Trophoblast cell (in vitro differentiated cells and primary cell): Measurements from ENCODE around the gene KRT78.
A peak's percentile ranks its signal among the peaks of the same experiment; 100 is the strongest.

Experiments used
- DNase-seq, 2 donors: peaks; one replicate each; pipeline ENCODE4 v3.0.0-alpha.2; 2016
- H2AFZ ChIP-seq: 2 replicates; pipeline ENCODE4 v1.6.1; 2013; ENCODE audit warnings: low read length, moderate library complexity, mild to moderate bottlenecking; ENCODE audit not compliant: insufficient read depth, poor library complexity
- H2AK5ac ChIP-seq: 2 replicates; pipeline ENCODE4 v1.6.1; 2013; ENCODE audit warnings: mild to moderate bottlenecking, low read length
- H2BK120ac ChIP-seq: 2 replicates; pipeline ENCODE4 v1.6.1; 2013; ENCODE audit warnings: low read length, mild to moderate bottlenecking, moderate library complexity; ENCODE audit not compliant: insufficient read depth, poor library complexity
- H2BK12ac ChIP-seq: 2 replicates; pipeline ENCODE4 v1.6.1; 2013; ENCODE audit warnings: mild to moderate bottlenecking, low read length, moderate library complexity
- H2BK5ac ChIP-seq: 2 replicates; pipeline ENCODE4 v1.6.1; 2013; ENCODE audit warnings: low read length, low read depth, moderate library complexity, mild to moderate bottlenecking; ENCODE audit not compliant: poor library complexity
- H3K14ac ChIP-seq: 2 replicates; pipeline ENCODE4 v1.6.1; 2013; ENCODE audit warnings: mild to moderate bottlenecking, low read length
- H3K18ac ChIP-seq: 2 replicates; pipeline ENCODE4 v1.6.1; 2013; ENCODE audit warnings: mild to moderate bottlenecking, low read length
- H3K23ac ChIP-seq: 2 replicates; pipeline ENCODE4 v1.6.1; 2013; ENCODE audit warnings: low read length
- H3K27ac ChIP-seq: 2 replicates; pipeline ENCODE4 v1.5.1; 2013; ENCODE audit warnings: low read depth, mild to moderate bottlenecking, inconsistent platforms, low read length, moderate library complexity
- H3K27me3 ChIP-seq: 2 replicates; pipeline ENCODE4 v1.6.1; 2013; ENCODE audit warnings: inconsistent platforms, mild to moderate bottlenecking, low read length, moderate library complexity; ENCODE audit not compliant: insufficient read depth
- H3K36me3 ChIP-seq, 2 experiments: 1 replicate in 1 of 2; 2 replicates in 1 of 2; pipeline ENCODE4 v1.6.1; 2013; ENCODE audit warnings: low read length in 2 of 2, mild to moderate bottlenecking in 2 of 2, moderate library complexity in 1 of 2; ENCODE audit not compliant: insufficient read depth in 2 of 2, control insufficient read depth in 1 of 2
- H3K4ac ChIP-seq: 2 replicates; pipeline ENCODE4 v1.6.1; 2013; ENCODE audit warnings: low read depth, mild to moderate bottlenecking, low read length, moderate library complexity
- H3K4me1 ChIP-seq, 2 experiments: 1 replicate in 1 of 2; 2 replicates in 1 of 2; pipeline ENCODE4 v1.6.1; 2013; ENCODE audit warnings: low read length in 2 of 2, mild to moderate bottlenecking in 2 of 2, moderate library complexity in 1 of 2; ENCODE audit not compliant: insufficient read depth in 2 of 2, control insufficient read depth in 1 of 2
- H3K4me2 ChIP-seq: 2 replicates; pipeline ENCODE4 v1.6.1; 2013; ENCODE audit warnings: inconsistent platforms, mild to moderate bottlenecking, low read length, moderate library complexity
- H3K4me3 ChIP-seq: 2 replicates; pipeline ENCODE4 v1.5.1; 2013; ENCODE audit warnings: mild to moderate bottlenecking, low read depth, low read length, inconsistent platforms
- H3K79me1 ChIP-seq: one replicate; pipeline ENCODE4 v1.6.1; 2013; ENCODE audit warnings: low read length
- H3K79me2 ChIP-seq: 2 replicates; pipeline ENCODE4 v1.6.1; 2013; ENCODE audit warnings: low read length, mild to moderate bottlenecking; ENCODE audit not compliant: control insufficient read depth, insufficient read depth, poor library complexity
- H3K9ac ChIP-seq: 2 replicates; pipeline ENCODE4 v1.6.1; 2013; ENCODE audit warnings: mild to moderate bottlenecking, low read length
- H3K9me3 ChIP-seq: 2 replicates; pipeline ENCODE4 v1.6.1; 2013; ENCODE audit warnings: low read depth, mild to moderate bottlenecking, control low read depth, inconsistent platforms, low read length; ENCODE audit not compliant: insufficient read depth
- H4K12ac ChIP-seq: 2 replicates; pipeline ENCODE4 v1.6.1; 2013; ENCODE audit warnings: low read depth, mild to moderate bottlenecking, low read length, moderate library complexity
- H4K8ac ChIP-seq: 2 replicates; pipeline ENCODE4 v1.6.1; 2013; ENCODE audit warnings: low read depth, mild to moderate bottlenecking, low read length, moderate library complexity
- H4K91ac ChIP-seq: one replicate; pipeline ENCODE4 v1.6.1; 2013; ENCODE audit warnings: low read depth, mild to moderate bottlenecking, low read length, moderate library complexity
- WGBS: extraction: QIAGEN DNeasy Blood & Tissue Kit; methylation state at CpG from one replicate; pipeline ENCODE4 v1.1.7; 2013; ENCODE audit warnings: missing lambda C conversion rate; ENCODE audit not compliant: insufficient read length, insufficient coverage; ENCODE audit errors: extremely low coverage; 5-methylcytosine and 5-hydroxymethylcytosine counted together

Gene KRT78

DNA sequence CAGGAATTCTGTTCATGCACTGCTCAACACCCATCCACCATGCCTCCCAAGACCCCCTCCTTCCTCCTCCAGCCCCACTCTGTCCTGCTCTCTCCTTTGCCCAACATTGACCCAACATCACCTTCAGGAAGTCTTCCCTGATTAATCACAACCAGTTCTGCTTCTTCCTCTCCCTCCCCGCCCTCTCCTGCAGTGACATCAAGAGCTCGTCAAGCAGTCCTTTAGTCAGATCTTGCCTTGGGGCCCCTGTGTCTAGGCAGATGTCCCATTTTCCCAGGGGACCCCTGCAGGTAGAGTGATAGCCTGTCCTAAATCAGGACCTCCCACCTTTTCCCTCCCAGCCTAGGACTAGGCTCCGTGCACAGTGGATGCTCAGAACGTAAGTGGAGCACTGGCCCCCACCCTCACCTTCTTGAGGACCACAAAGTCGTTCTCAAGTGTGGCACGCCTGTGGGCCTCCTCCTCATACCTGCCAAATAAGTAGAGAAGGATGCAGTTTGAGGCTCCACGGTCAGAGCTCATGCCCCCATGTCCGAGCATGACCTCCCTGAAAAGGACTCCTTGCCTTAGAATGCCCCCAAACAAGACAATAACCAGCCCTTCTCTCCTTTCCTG, 2.3 kb downstream of the KRT78 start:
- Histone ChIP-seq H3K9ac (no peak overlapping the region), H3K36me3 (no peaks in the 10 kb centered on the region), H3K4me2 (no peak overlapping the region), H3K18ac (no peak overlapping the region), H2BK12ac (no peak overlapping the region), H4K12ac (no peak overlapping the region), H3K9me3 (peaks cover 3% of the 10 kb centered on the region), H2BK5ac (no peak overlapping the region), H3K4ac (no peak overlapping the region), H2AK5ac (no peak overlapping the region), H4K8ac (no peak overlapping the region), H2BK120ac (no peak overlapping the region), H3K23ac (no peak overlapping the region), H3K4me3 (no peak overlapping the region), H3K14ac (no peak overlapping the region), H2AFZ (no peak overlapping the region), H3K79me2 (no peaks in the 10 kb centered on the region), H3K4me1 (peaks cover 4 to 6% of the 10 kb centered on the region in 2 experiments), H3K27me3 (no peaks in the 10 kb centered on the region), H4K91ac (no peak overlapping the region), H3K27ac (no peak overlapping the region), H3K79me1 (no peaks in the 10 kb centered on the region)
- peak; percentile 44 to 68 for DNase-seq
- WGBS: no CpG with 5 or more reads among the region's 8 CpGs

- Histone ChIP-seq H3K79me1 (no peaks in the 10 kb centered on the region), H3K9me3 (peaks cover 3% of the 10 kb centered on the region), H3K79me2 (no peaks in the 10 kb centered on the region), H2BK12ac (no peak overlapping the region), H3K27me3 (no peaks in the 10 kb centered on the region), H3K9ac (no peak overlapping the region), H3K4me2 (no peak overlapping the region), H2AK5ac (no peak overlapping the region), H3K36me3 (no peaks in the 10 kb centered on the region), H4K91ac (no peak overlapping the region), H3K4ac (no peak overlapping the region), H2BK5ac (no peak overlapping the region), H4K12ac (no peak overlapping the region), H3K4me3 (no peak overlapping the region), H3K14ac (no peak overlapping the region), H3K27ac (no peak overlapping the region), H2AFZ (no peak overlapping the region), H2BK120ac (no peak overlapping the region), H3K18ac (no peak overlapping the region), H3K23ac (no peak overlapping the region), H4K8ac (no peak overlapping the region), H3K4me1 (peaks cover 4 to 6% of the 10 kb centered on the region in 2 experiments)
- DNase-seq: peak in 1 of 2 donors; percentile 9
- no CpG with 5 or more reads among the region's 1 CpG for WGBS
Observed at GRCh38 chr12:52845946-52846345, 2.8 kb downstream of the KRT78 start.

DNA sequence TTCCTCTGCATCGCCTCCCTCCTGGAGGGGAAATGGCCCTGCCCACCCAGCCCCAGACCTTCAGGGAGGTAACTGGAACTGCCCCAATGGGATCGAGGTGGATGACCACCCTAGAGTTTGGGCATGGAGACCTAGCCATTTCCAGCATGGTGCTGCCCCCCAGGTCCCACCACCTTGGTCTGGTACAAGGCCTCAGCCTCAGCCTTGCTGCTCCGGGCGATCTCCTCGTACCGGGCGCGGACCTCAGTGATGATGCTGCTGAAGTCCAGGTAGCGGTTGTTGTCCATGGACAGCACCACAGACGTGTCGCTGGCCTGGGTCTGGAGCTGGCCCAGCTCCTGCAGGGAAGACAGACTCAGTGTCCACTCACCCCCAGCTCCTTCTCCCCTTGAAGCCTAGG, 4.4 kb downstream of the KRT78 start:
- H4K91ac ChIP-seq: no peak overlapping the region
- H3K79me1 ChIP-seq: no peaks in the 10 kb centered on the region

DNA sequence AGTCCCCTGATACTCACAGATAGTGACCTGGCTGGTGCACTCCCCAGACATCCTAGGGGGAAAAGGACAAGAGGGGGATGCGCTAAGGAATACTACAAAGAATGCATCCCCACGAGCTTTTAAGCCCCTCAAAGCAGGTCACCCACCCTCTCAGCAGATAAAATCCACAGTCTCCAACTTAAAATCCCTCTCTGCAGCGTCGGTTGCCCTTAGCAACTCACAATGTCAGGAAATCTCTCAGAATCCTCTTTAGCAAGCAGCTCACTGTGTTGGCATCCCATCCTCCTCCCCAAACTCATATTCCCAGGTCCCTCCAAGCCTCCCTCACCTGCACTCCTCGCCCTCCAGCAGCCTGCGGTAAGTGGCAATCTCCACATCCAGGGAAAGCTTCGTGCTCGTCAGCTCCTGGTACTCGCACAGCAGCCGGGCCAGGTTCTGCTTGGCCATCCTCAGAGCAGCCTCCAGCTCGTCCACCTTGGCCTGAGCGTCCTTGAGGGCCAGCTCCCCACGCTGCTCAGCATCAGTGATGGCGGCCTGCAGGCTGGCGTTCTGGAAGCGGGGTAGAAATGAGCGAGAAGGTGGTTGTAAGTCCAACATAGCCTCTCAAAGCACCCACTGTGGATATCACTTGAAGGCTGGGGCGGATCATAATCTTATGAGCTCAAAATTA, 9.2 kb downstream of the KRT78 start:
- no peak overlapping the region for H3K14ac ChIP-seq
- H3K9me3 ChIP-seq: peaks cover 4% of the 10 kb centered on the region
- no CpG with 5 or more reads among the region's 18 CpGs for WGBS
- H2AK5ac ChIP-seq: no peak overlapping the region
- no peak for DNase-seq
- H2BK12ac ChIP-seq: no peak overlapping the region
- H3K79me1 ChIP-seq: no peaks in the 10 kb centered on the region
- H3K79me2 ChIP-seq: no peaks in the 10 kb centered on the region
- no peak overlapping the region for H2BK5ac ChIP-seq
- H2BK120ac ChIP-seq: no peak overlapping the region
- H4K91ac ChIP-seq: no peak overlapping the region
- H2AFZ ChIP-seq: no peak overlapping the region
- H3K27me3 ChIP-seq: no peaks in the 10 kb centered on the region
- no peak overlapping the region for H4K12ac ChIP-seq
- H3K23ac ChIP-seq: no peak overlapping the region
- H3K4me3 ChIP-seq: no peak overlapping the region
- H3K18ac ChIP-seq: no peak overlapping the region
- H4K8ac ChIP-seq: no peak overlapping the region
- no peak overlapping the region for H3K9ac ChIP-seq
- H3K27ac ChIP-seq: no peak overlapping the region
- peaks cover 3 to 4% of the 10 kb centered on the region in 2 experiments for H3K4me1 ChIP-seq
- H3K4me2 ChIP-seq: no peak overlapping the region
- no peak overlapping the region for H3K4ac ChIP-seq
- H3K36me3 ChIP-seq: no peaks in the 10 kb centered on the region

More for the DNA sequence above, 4.4 kb downstream of the KRT78 start:
- Histone ChIP-seq H3K4me2 (no peak overlapping the region), H2AFZ (no peak overlapping the region), H2AK5ac (no peak overlapping the region), H3K18ac (no peak overlapping the region), H3K36me3 (no peaks in the 10 kb centered on the region), H3K4me1 (peaks cover 4 to 6% of the 10 kb centered on the region in 2 experiments), H3K9me3 (peaks cover 3% of the 10 kb centered on the region), H4K8ac (no peak overlapping the region), H2BK120ac (no peak overlapping the region), H4K12ac (no peak overlapping the region), H3K23ac (no peak overlapping the region), H3K14ac (no peak overlapping the region), H3K27me3 (no peaks in the 10 kb centered on the region), H2BK12ac (no peak overlapping the region), H2BK5ac (no peak overlapping the region), H3K4ac (no peak overlapping the region), H3K9ac (peak overlapping the region; percentile 66), H3K79me2 (no peaks in the 10 kb centered on the region), H3K27ac (no peak overlapping the region), H3K4me3 (no peak overlapping the region)
- no CpG with 5 or more reads among the region's 11 CpGs for WGBS
- no peak for DNase-seq
